NCI-H526 (cell line): ENCODE data around the gene TCIRG1.

Experiments used
- DNase-seq, 2 experiments: peaks; one replicate each; lab custom pipeline; 2025; lab: John Stamatoyannopoulos, UW

TCIRG1 gene

GRCh38 chr11:68036717-68037239 is 2.0 kb upstream of the TCIRG1 start:
- no peak for DNase-seq

- DNase-seq: no peak
These were observed 1.2 kb upstream of the TCIRG1 start for GRCh38 chr11:68037411-68038225.

- no peak for DNase-seq
These were observed 553 bp upstream of the TCIRG1 start for GRCh38 chr11:68038226-68038717.

GRCh38 chr11:68039526-68040086 is 781 bp downstream of the TCIRG1 start:
- DNase-seq: no peak

GRCh38 chr11:68040101-68040956 is 1.5 kb downstream of the TCIRG1 start:
- peak; percentile 54 to 86 for DNase-seq

- DNase-seq: no peak
These were observed 2.2 kb downstream of the TCIRG1 start for GRCh38 chr11:68040957-68041591.

GRCh38 chr11:68041617-68042218 is 2.9 kb downstream of the TCIRG1 start:
- no peak for DNase-seq

- DNase-seq: no peak
These were observed 3.6 kb downstream of the TCIRG1 start for GRCh38 chr11:68042219-68043028.

GRCh38 chr11:68043029-68043348 is 4.2 kb downstream of the TCIRG1 start:
- no peak for DNase-seq

- no peak for DNase-seq
These were observed 4.7 kb downstream of the TCIRG1 start for GRCh38 chr11:68043349-68044144.

GRCh38 chr11:68044145-68044813 is 5.5 kb downstream of the TCIRG1 start:
- peak in 1 of 2 experiments; percentile 36 for DNase-seq

GRCh38 chr11:68044898-68045351 is 6.1 kb downstream of the TCIRG1 start:
- no peak for DNase-seq

- DNase-seq: no peak
These were observed 8.8 kb downstream of the TCIRG1 start for GRCh38 chr11:68047437-68048290.

- no peak for DNase-seq
These were observed 10.1 kb downstream of the TCIRG1 start for GRCh38 chr11:68048681-68049508.

- no peak for DNase-seq
These were observed 10.9 kb downstream of the TCIRG1 start for GRCh38 chr11:68049509-68050370.

- DNase-seq: no peak
These were observed 11.6 kb downstream of the TCIRG1 start for GRCh38 chr11:68050371-68050841.
